ENCODE data around the gene DNAH5.

DNA sequence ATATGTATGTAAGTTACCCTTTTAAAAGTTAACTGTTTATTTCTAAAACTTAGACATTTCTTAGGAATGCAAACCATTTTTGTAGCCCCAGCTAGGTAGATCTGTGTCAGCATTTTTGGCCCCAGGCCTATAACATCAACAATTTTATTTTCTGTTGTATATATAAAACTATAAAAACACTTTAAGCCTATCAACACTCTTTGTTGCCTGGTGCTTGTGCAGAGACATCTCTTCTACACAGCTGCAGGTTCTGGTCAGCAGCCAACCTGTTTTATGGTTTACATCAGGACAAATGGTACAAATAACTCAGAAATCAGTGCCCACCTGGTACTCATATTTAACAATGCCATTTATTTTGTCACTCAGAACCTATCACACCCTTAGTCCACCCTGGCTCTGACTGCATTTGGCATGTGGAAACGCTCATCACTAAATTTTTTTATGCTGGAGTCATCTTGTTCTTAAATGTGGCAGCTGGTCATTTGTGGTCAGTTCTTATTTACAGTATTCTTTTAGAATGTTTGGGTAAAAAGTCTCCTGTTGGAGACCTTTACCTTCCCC, 173.4 kb downstream of the DNAH5 start:
- no peak for TF ChIP-seq SUZ12 (IDR thresholded peaks at IDR 0.05)
- TF ChIP-seq TARDBP (IDR thresholded peaks at IDR 0.05), result no peak
- TF ChIP-seq ARNT (IDR thresholded peaks at IDR 0.05), result no peak
- no peak for TF ChIP-seq FOXM1 (IDR thresholded peaks at IDR 0.05; ENCODE audit: borderline replicate concordance)
